ENCODE measurements around the gene HOXB3.

Gene HOXB3

DNA sequence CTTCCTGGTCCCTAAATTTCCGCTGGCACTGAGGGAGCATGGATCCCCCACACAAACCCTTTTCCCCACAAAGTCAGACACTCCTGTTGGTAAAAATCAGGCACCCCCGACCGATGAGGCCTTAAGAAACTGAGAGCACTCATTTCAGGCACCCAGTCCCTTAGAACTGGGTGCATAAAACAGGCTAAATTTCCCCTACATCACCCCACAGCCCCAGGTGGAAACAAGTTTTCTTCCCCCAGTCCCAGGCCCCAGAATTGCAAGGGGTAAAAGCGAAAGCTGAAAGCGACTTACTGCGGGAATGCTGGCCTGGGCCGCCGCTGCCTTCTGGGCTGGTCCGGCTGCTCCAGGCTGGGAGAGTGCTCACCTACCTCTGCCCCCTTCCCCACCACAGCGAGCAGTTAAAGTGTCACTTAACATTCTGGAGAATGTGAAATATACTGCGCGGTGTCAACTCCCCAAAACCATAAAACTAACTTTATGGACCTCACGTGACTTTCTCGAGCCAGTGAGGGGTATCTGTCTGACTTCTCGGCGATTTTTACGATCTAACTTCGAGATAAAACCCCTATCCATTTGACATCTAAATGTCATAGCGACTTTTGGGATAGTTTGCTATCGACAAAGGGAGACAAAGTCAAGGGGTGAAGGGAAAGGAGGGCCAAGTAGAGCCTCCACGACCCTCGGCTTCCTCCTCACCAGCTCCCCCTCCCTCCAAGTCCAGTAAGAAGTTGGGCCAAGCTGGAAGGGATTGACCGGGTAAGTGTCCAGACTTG, at the start of gene HOXB3:
TSS of gene HOXB3 (minus strand) at position 411 of the 776 bp plus-strand sequence. CDS start 37,767 bp downstream, outside the sequence.
- DNase-seq: no peak

DNA sequence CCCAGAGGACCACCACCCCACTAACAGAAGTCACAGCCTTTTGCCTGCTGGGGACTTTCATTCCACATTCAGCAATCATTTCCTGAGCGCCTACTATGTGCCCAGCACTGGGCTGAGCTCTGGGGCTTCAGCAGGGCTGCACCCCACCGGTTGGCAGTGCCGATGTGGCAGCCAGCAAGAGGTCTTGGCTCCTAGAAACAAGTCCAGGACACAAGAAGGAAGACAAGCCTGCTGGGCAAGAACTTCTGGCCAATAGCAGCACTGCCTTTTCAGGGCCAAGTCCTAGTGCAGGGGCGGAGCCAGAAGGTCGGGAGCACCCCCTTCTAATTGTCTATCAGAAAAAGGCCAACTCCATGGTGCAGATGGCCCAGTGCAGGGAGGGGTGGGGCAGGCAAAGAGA, 49.1 kb upstream of the HOXB3 start:
- no peak for DNase-seq

DNA sequence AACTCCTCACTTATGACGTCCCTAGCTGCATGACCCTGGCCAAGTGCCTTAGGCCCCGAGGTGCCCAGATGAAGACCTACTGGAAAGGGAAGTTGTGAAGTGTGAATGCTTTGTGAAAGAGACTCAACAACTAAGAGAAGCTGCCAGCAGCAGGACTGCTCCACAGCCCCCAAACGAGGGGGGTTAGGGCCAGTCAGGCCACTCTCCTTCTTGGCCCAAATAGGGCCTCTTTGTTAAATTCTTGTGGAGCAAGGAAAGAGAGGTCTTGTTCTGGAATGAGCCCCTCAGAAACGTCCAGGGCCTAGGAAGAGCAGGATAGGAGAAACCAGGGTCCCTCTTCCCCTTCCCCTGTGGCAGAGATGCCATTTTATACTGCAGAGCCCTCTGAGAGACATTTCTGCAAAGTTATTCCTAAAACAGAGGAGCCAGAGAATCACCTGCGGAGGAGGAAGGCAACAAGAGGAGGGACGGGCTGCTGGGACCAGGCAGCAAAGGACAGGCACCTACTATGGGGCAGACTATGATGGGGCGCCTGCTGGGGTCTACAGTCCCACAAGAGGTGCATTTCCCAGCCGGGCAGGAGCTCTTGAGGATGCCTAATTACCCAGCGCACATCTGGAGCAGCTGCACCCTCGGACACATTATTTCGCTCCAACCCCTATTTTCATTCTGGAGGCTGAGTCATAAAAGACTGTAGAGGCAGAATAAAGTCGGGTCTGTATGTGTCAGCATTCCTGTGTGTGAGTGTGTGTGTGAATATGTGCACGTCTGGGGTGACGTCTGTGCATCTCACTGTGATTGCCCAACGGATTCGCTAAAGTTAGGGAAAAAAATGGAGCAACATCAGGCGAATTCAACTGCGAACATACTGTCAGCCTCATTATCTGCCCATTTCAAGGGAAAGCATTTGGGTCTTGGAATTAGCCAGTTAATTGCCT, 47.6 kb upstream of the HOXB3 start:
- DNase-seq: no peak

DNA sequence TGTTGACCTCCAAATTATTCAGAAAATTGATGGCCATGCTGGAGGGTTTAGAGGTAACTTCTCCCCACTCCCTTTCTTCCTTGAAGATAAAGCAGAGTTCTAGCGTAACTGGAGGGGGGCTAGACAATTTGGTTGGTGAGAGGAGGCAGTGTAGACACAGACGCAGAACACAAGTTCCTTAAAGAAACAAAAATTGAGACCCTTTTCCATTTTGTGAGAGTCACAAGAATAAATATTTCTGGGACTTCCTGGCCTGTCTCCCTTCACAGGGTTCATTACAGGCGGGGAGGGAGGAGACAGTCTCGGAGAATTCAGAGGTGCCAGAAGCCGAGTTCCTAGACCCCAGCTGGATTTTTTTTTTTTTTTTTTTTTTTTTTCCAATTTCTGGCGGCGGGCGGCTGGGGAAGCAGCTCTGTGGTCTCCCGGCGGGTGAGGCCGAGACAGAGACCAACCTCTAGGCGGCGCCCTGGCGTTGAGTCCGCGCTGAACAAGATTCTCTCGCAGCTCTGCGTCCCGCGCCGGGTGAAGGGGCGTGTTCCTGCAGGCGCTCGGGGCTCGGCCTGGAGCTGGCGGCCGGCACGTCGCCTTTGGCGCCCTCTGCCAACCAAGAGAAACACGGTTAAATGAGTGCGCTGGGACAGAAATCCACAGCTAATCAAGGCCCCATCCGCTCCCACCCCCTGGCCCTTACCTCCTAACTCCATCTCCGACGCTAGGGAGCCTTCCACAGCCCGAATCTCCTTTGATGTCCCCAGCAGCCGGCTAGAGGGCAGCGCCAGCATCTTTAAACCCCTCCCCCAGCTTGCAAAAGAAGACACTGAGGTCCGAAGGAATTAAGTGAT, 46.4 kb upstream of the HOXB3 start:
- DNase-seq: peak; percentile 76

DNA sequence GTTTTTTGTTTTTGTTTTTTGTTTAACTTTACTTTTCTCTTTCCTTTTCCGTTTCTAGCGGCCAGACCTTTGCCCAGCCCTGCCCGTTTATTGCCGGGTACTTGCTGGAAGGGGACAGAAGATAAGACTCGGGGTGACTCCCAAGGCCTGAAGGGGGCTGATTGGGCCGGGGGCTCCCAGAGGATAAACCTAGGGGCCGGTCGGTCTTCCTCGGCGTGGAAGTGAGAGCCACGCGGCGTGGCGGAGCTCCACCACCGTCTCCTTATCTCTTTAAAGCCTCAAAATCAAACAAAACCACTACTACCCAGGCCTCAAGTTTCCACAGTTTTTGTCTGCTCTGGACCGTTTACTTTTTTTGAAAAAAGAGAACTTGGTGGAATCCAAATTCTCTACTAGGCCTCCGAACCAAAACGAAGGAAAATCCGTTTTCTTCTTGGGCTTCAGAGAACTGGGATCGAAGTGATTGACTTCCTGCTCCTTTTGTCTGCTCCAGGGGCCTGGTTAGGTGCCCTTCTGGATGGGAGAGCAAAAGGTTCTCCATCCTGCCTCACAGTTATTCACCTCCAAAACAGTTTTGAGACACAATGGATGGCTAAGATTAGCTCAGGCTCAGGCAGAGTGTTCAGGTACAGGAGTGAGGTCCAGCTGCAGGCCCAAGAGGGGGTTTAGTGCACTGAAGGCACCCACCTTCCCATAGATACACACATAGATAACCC, 44.6 kb upstream of the HOXB3 start:
- DNase-seq: no peak

DNA sequence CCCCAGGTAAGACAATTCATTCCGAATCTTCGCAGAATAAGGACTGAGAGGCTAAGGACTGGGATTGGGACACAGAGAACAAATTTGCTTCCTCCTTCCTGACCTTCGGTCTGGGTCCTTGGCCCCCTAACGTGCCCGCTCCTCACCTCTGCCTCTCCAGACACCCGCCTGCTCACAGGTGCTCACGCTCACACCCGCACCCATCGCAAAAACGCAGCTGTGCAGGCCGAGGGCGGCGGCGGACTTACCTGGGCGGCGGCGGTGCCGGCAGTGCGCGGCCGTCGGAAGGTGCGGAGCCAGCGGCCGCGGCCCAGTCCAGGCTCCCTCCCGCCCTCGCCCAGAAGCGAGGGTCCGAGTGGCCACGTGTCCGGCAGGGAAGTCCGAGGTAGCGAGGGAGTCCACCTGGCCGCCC, 43.2 kb upstream of the HOXB3 start:
- no peak for DNase-seq

DNA sequence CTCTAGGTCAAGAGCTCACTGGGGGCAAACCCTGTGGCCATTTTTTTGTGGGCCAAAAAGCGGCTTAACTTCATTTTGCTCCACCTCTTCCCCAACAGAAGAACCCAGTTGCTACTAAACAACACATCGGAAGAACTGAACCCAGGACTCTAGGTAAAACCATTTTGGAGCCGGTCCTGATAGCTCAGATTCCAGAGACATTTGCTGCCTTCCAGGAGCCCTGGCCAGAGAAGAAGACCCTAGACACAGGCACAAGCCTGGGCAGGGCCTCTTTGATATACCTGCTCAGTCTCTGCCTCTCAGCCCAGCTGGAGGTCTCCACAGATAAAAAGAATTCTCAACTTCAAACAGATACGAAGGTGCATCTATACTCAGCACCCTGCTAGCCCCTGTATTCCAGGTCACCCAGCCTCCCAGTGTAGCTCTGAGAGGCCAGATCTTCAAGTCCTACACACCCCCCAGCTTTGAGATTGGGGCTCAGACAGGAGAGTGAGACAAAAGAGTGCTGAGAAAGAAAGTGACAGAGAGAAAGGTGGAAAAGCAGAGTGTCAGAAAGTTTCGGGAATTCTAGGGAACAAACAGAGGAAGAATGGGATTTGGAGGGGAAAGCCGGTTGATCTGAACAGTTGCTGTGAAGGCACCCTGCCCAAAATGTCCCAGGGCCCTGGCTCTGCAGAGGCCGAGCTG, 42.7 kb upstream of the HOXB3 start:
- DNase-seq: no peak

DNA sequence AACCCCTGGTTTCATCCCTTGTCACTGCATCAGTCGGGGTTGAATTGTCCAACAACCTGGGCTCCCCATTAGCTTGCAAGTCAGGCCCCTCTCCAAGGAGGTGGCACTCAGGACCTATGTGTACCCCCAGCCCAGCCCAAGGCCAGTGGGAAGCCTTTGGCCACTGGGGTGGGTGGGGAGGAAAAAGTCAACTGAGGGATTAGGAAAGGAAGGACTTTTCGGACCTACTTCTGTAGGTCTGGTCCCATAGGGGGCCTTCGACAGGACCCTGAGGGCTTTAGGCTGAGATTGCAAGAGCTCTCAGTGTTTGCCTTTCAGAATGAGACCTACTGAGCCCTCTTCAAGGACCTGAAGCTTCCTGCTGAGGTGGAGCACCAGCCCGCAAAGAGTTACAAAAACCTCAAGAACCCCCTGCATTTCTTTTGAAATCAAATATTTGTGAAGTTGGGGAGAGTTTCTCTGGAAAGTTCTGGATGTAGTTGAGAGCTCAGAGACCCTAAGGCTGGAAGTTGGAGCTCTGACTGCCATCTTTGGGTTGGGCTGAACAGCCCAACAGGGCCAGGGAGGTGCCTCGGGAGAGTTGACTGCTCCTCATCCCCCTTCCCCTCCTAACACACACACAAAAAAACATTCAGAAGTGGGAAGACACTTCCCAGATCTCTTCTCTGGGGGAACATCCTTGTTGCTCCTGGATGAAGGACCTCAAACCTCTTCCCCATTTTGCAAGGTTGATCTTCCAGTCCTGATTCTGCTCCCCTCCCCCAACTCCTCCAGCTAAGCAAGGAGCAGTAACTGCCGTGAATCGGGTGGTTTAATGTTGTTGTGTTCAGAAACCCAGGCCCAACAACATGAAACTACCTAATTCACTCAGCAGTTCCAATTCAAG, 41.9 kb upstream of the HOXB3 start:
- DNase-seq: no peak

DNA sequence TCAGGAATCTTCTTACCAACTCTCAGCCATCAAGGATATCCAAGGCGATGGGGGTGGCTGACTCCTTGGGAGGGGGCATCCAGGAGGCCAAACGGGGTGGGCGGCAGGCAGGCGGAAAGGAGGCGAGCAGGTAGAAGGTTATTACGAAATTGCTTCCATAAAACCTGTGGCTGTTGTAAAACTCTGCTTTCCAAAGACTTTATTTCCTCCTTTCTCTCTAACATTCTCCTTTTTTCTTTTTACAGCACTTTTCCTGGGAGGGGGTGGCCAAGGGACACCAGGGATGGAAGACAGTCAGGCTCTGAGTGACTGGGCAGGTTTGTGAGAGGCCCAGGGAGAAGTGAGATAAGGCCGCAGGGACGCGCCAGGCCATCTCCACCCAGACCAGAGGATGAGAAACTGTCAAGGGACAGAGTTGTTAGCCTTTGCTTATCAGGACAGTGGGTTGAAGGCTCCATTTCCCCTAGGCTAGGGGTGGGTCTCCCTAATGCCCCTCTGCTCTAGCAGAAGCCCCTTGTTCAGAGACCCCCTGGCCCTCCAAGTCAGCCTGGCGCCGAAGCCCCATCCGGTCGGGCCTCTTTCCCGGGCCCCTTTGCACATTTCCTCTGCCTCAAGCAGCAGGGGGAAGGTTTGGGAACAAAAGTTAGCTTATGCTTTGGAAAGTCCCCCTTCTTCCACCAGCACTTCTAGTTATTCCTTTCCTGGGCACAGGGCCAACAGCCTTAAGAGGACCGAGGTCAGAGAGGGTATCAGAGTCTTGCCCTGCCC, 41.1 kb upstream of the HOXB3 start:
- DNase-seq: no peak

DNA sequence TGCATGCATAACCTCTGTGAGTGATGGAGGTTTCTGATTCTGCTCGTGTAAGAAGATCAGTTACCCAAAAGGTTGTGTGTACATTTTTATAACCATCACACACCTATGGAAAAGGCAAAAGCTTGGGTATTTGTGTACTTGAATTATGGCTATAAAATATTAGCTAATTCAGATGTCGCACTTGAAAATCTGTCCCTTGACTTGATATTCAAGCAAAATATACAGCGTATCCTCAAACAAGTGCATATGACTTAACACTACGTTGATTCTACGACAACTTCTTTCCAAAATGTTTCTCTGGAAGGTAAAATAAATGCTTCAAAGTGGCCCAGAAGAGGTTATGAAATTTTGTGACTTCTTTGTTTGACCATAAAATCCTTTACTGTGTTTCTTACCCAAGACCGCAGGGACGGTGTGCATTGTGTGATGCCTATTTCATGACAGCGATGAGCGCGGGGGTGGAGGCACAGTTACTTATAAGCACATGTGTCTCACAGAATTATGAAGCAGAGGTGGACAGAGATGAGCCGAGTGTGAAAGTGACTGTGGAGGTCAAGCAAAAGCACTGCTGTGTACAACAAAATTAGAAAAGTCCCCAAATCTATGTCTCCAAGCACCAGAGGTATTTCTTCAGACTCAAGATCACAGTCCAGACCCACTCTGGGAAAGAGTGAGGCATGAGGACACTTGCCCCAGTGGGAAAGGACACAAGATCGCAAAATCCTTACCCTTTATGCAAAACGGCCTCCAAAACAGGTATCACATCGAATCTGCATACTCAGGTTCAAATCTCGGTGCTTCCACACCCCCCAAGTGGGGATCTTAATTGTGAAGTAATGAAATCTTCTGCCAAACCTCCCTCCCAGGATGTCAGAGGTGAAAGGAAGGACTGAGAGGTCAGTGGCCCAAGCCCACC, 40.2 kb upstream of the HOXB3 start:
- DNase-seq: no peak

DNA sequence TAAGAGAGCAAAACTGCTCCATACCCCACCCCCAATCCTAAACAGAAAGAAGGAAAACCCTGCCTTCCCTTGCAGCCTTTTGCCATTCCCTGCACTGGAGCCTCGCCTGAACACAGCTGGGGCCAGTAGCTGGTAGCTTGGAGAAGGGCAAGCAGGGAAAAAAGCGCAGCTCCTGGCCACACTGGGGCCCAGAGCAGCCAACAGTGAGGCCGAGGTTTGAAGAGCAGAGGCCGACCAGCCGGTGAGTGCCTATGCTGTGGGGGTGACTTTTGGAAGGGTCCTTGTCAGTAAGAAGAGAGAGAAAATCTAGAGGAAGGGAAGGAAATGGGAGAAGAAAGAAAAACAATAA, 39.3 kb upstream of the HOXB3 start:
- DNase-seq: no peak

DNA sequence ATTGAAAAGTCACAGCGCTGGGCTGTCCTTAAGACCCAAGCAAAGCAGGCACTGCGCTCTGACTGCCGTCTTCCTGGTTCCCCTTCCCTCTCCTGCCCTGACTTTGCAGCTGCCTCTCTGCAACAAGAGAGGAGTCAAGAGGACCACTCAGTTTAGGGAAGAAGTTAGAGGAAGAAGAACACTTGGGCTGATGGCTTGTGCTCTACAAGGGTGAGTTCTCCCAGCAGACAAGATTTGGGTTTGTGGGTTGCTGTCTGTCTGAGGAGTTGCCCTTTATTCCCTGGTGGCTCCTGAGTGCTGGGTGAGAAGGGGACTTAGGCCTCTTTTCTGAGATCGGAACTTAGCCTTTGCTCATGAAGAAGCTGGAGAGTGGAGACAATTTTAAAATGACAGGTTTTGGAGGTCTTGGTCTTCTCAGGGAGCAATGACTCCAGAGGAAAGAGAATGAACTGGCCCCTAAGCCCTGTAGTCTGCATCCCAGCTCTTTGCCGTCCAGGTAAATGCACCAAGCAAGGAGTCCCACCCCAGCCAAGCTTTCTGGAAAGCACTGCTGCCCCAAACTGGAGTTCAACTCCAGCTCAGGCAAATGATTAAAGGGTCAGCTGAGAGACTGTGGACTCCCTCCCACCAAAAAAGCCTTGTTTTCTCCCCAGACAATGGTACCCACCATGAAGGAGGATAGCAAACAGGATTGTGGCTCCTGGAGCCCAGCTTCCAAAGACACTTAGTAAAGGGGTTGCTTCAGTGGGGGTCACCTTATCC, 38.8 kb upstream of the HOXB3 start:
- no peak for DNase-seq

DNA sequence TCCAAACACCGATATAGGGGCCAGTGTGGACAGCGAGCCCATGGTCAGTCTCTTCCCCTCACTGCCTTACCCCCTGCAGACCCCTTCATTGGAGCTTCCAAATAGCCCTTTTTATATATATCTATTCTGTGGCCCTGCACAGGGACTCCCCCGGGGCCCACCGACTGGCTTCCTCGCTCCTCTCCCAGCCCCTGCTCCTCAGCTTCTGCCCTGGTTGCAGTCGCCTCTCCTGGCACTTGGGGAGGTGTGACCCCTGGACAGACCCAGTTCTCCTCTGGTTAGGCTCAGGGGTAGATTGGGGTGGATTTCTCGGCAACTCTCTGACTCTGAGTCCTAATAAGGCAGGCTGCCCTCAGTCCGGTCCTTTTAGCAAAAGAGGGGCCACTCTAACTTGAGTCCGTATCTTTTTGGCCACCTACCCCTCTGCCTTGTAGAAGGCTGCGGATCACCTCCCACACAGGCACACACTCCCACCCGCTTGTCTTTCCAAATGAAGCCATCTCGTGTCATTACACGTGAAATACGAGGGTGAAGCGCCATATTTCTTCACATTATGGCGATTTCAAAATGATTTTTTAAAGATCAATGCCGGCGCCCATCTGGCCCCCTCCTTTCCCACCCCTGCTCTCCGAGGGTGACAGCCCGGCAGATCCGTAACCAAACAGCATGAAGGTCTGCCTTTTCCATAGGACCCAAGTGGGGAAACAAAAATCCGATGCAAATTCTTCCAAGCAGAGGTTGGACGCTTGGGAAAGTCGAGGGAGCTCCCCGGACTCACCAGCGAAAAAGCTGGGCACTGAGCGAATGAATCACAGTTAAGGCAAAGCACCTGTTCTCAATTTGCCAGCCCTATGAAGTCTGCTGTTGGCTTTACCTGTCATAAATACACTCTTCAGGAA, 37.8 kb upstream of the HOXB3 start:
- no peak for DNase-seq

DNA sequence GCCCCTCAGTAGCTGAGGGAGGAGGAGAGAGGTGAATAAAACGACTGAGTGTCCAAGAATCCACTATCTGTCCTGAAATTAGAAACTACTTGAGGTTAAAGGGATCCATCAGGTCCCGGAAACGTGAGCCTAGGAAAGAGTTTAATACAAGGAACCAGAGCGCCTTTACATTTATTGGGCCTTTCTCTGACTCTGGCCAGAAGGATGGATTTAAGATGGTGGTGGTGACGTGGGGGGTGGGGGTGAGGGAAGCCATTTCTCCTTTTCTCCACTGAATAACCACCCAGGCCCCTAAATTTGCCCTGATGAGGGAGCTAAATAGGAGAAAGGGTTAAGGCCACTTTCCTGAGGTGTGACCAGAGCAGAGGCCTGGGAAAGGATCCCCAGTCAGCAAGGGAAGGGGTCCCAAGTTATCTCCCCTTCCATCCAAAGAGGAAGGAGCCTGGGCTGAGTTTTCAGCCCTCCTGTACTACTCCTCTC, 37.1 kb upstream of the HOXB3 start:
- no peak for DNase-seq

DNA sequence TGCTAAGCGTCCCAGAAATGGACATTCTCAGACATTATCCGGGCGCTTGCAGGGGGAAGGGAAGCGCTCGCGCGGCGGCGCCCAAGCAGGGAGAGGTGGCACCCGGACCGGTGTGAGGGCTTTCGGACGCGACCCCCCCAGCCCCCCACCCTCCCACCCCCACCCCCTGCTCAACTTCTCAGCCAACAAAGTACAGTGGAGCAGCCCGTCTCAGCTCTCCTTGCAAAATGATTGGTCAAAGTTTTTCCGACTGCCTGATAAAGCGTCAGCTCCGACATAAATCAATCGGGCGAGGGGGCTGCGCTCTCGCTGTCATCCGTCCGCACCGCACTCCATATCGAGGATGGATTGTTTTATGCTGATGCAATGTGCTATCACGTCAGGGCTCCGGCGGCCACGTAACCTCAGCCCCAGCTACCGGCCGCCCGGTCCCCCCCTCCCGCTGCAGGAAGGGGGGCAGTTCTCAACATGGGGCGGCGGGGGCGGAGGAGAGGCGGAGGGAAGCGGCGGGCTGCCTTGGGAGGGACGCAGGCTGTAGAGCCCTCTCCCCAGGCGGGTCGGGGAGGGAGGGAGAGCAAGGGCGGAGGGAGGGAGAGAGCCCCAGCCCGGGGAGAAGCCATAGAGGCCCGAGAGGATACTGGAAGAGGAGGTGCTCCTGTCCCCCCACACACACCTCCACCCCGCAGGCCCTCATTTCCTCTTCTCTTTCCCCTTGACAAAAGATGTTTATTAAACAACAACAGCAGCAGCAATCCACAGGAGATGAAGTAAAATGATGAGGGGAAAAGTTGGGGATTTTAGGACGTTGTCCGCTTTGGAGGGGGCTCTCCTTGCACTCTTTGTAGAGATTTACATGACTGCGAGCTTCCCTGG, 36.4 kb upstream of the HOXB3 start, which contains the start of gene HOXB9:
TSS of gene HOXB9 (minus strand) at position 114 of the 873 bp plus-strand sequence. CDS start at position 25, 89 bp downstream.
- DNase-seq: no peak
